ENCODE measurements around the gene NCOA3.
"Not testable (repeated sequence)": the region's sequence is repeated elsewhere in the genome, so short reads cannot be mapped to it uniquely, and the experiment has no call there.

The NCOA3 gene

DNA sequence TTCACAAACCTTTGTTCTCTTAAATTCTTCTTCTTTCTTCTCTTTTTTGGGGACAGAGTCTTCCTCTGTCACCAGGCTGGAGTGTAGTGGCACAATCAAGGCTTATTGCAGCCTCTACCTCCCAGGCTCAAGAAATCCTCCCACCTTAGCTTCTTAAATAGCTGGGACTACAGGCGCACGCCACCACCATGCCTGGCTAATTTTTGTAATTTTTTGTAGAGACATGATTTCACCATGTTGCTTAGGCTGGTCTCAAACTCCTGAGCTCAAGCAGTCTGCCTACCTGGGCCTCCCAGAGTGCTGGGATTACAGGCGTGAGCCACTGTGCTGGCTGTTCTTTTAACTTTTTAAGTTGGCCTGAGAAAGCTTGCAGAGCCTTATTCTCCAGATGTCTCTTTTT lies 48.0 kb downstream of the NCOA3 start:
- peaks cover 75% of the 10 kb centered on the region for H3K36me3 Mint-ChIP-seq (ENCODE audit: low read depth)
- H3K27ac Mint-ChIP-seq: peak overlapping the region; percentile 50
- H3K4me3 Mint-ChIP-seq: no peak overlapping the region
- DNase-seq: no peak
- H3K27me3 Mint-ChIP-seq: no peaks in the 10 kb centered on the region
- no peaks in the 10 kb centered on the region for H3K9me3 Mint-ChIP-seq
- H3K4me1 Mint-ChIP-seq (ENCODE audit: low read depth): peaks cover 56% of the 10 kb centered on the region

- Mint-ChIP-seq H3K27me3 (no peaks in the 10 kb centered on the region), H3K27ac (peak overlapping the region; percentile 16), H3K4me1 (ENCODE audit: low read depth) (peaks cover 53% of the 10 kb centered on the region), H3K9me3 (no peaks in the 10 kb centered on the region), H3K36me3 (ENCODE audit: low read depth) (peaks cover 73% of the 10 kb centered on the region), H3K4me3 (no peak overlapping the region)
- no peak for DNase-seq
Measured at GRCh38 chr20:47551222-47551621, 49.5 kb downstream of the NCOA3 start.

GRCh38 chr20:47551841-47552240 lies 50.2 kb downstream of the NCOA3 start:
- Mint-ChIP-seq H3K4me3 (no peak overlapping the region), H3K27ac (peak overlapping the region; percentile 47), H3K36me3 (ENCODE audit: low read depth) (peaks cover 72% of the 10 kb centered on the region), H3K9me3 (no peaks in the 10 kb centered on the region), H3K27me3 (no peaks in the 10 kb centered on the region), H3K4me1 (ENCODE audit: low read depth) (peaks cover 55% of the 10 kb centered on the region)
- DNase-seq: peak; percentile 20

DNA sequence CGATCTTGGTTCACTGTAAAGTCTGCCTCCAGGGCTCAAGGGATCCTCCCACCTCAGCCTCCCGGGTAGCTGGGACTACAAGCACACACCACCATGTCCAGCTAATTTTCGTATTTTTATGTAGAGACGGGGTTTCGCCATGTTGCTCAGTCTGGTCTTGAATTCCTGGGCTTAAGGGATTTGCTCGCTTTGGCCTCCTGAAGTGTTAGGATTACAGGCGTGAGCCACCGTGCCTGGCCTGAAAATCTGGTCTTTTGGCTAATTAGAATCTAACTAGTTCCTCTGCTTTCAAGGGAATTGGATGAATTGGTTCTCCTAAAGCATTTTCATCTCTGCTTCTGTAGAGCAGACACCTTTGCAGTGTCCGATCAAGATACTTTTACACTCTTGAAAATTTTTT lies 51.3 kb downstream of the NCOA3 start:
- H3K4me1 Mint-ChIP-seq (ENCODE audit: low read depth): peaks cover 60% of the 10 kb centered on the region
- no peak for DNase-seq
- no peaks in the 10 kb centered on the region for H3K27me3 Mint-ChIP-seq
- H3K4me3 Mint-ChIP-seq: no peak overlapping the region
- no peaks in the 10 kb centered on the region for H3K9me3 Mint-ChIP-seq
- peaks cover 72% of the 10 kb centered on the region for H3K36me3 Mint-ChIP-seq (ENCODE audit: low read depth)
- H3K27ac Mint-ChIP-seq: no peak overlapping the region

GRCh38 chr20:47553594-47554235 lies 52.0 kb downstream of the NCOA3 start:
- H3K27me3 Mint-ChIP-seq, DNase-seq, H3K4me3 Mint-ChIP-seq, H3K9me3 Mint-ChIP-seq, H3K27ac Mint-ChIP-seq: not testable (repeated sequence)
- peaks cover 72% of the 10 kb centered on the region for H3K36me3 Mint-ChIP-seq (ENCODE audit: low read depth)
- peaks cover 63% of the 10 kb centered on the region for H3K4me1 Mint-ChIP-seq (ENCODE audit: low read depth)

DNA sequence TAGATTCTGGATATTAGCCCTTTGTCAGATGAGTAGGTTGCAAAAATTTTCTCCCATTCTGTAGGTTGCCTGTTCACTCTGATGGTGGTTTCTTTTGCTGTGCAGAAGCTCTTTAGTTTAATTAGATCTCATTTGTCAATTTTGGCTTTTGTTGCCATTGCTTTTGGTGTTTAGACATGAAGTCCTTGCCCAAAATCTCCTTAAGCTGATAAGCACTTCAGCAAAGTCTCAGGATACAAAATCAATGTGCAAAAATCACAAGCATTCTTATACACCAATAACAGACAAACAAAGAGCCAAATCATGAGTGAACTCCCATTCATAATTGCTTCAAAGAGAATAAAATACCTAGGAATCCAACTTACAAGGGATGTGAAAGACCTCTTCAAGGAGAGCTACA lies 52.6 kb downstream of the NCOA3 start:
- H3K4me3 Mint-ChIP-seq, DNase-seq, H3K27me3 Mint-ChIP-seq, H3K27ac Mint-ChIP-seq, H3K9me3 Mint-ChIP-seq: not testable (repeated sequence)
- peaks cover 74% of the 10 kb centered on the region for H3K36me3 Mint-ChIP-seq (ENCODE audit: low read depth)
- H3K4me1 Mint-ChIP-seq (ENCODE audit: low read depth): peaks cover 66% of the 10 kb centered on the region

- Mint-ChIP-seq H3K27ac (no peak overlapping the region), H3K4me1 (ENCODE audit: low read depth) (peaks cover 63% of the 10 kb centered on the region), H3K4me3 (no peak overlapping the region), H3K9me3 (no peaks in the 10 kb centered on the region), H3K36me3 (ENCODE audit: low read depth) (peaks cover 65% of the 10 kb centered on the region), H3K27me3 (no peaks in the 10 kb centered on the region)
- no peak for DNase-seq
Measured at GRCh38 chr20:47557218-47557617, 55.5 kb downstream of the NCOA3 start.

- DNase-seq: no peak
- Mint-ChIP-seq H3K36me3 (ENCODE audit: low read depth) (peaks cover 62% of the 10 kb centered on the region), H3K9me3 (no peaks in the 10 kb centered on the region), H3K4me3 (no peak overlapping the region), H3K27me3 (no peaks in the 10 kb centered on the region), H3K27ac (no peak overlapping the region), H3K4me1 (ENCODE audit: low read depth) (peaks cover 62% of the 10 kb centered on the region)
Measured at GRCh38 chr20:47557791-47558190, 56.1 kb downstream of the NCOA3 start.

DNA sequence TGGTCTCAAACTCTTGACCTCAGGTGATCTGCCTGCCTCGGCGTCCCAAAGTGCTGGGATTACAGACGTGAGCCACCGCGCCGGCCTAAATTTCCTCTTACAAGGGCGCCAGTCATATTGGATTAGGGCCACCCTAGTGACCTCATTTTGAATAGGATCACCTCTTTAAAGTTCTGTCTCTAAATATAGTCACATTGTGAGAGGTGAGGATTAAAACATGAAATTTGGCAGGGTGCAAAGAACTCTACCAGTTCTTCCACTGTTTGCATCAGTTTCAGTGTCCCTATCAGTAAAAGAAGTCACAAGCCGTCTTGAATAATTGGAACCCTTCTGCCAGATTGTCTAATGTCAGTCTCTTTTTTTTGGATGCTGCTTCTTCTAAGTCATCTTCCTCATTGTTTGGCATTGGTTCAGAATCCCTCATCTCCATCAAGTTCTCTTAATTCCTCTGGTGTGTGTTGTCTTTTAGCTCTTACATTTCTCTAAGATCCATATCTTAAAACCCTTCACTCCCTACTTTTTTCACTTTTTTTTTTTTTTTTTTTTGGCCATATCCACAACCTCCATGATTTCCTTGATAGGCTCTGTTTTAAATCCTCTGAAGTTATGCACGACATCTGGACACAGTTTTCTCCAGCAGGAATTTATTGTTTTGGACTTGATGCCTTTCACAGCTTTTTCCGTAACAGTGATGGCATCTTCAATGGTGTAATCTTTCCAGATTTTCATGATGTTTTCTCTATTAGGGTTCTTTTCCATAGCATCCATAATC lies 56.8 kb downstream of the NCOA3 start:
- H3K9me3 Mint-ChIP-seq: no peaks in the 10 kb centered on the region
- DNase-seq: no peak
- peaks cover 62% of the 10 kb centered on the region for H3K36me3 Mint-ChIP-seq (ENCODE audit: low read depth)
- H3K27me3 Mint-ChIP-seq: no peaks in the 10 kb centered on the region
- no peak overlapping the region for H3K4me3 Mint-ChIP-seq
- H3K4me1 Mint-ChIP-seq (ENCODE audit: low read depth): peaks cover 69% of the 10 kb centered on the region
- peak overlapping the region; percentile 69 for H3K27ac Mint-ChIP-seq

DNA sequence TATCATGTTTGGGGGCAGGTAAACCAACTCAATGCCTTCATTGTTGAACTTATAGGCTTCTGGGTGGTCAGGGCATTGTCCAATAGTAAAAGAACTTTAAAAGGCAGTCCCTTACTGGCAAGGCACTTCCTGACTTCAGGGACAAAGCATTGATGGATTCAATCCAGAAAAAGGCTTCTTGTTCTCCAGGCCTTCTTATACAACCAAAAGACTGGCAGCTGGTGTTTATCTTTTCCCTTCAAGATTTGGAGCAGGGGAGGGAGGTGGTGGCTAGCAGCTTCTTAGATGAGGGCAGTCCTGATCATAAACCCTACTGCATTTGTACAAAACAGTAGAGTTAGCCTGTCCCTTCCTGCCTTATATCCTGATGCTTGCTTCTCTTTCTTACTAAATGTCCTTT lies 57.5 kb downstream of the NCOA3 start:
- no peaks in the 10 kb centered on the region for H3K9me3 Mint-ChIP-seq
- peaks cover 64% of the 10 kb centered on the region for H3K36me3 Mint-ChIP-seq (ENCODE audit: low read depth)
- peaks cover 73% of the 10 kb centered on the region for H3K4me1 Mint-ChIP-seq (ENCODE audit: low read depth)
- no peaks in the 10 kb centered on the region for H3K27me3 Mint-ChIP-seq
- H3K4me3 Mint-ChIP-seq: no peak overlapping the region
- no peak for DNase-seq
- peak overlapping the region; percentile 64 for H3K27ac Mint-ChIP-seq

- no peak overlapping the region for H3K4me3 Mint-ChIP-seq
- peaks cover 81% of the 10 kb centered on the region for H3K4me1 Mint-ChIP-seq (ENCODE audit: low read depth)
- H3K27ac Mint-ChIP-seq: peak overlapping the region; percentile 60
- no peak for DNase-seq
- H3K9me3 Mint-ChIP-seq: no peaks in the 10 kb centered on the region
- peaks cover 64% of the 10 kb centered on the region for H3K36me3 Mint-ChIP-seq (ENCODE audit: low read depth)
- no peaks in the 10 kb centered on the region for H3K27me3 Mint-ChIP-seq
Measured at GRCh38 chr20:47561180-47561579, 59.5 kb downstream of the NCOA3 start.

GRCh38 chr20:47561603-47562583 lies 60.2 kb downstream of the NCOA3 start:
- peak overlapping the region; percentile 60 for H3K27ac Mint-ChIP-seq
- no peaks in the 10 kb centered on the region for H3K9me3 Mint-ChIP-seq
- H3K27me3 Mint-ChIP-seq: no peaks in the 10 kb centered on the region
- H3K36me3 Mint-ChIP-seq (ENCODE audit: low read depth): peaks cover 64% of the 10 kb centered on the region
- no peak overlapping the region for H3K4me3 Mint-ChIP-seq
- no peak for DNase-seq
- H3K4me1 Mint-ChIP-seq (ENCODE audit: low read depth): peaks cover 80% of the 10 kb centered on the region

- H3K27me3 Mint-ChIP-seq: no peaks in the 10 kb centered on the region
- H3K4me3 Mint-ChIP-seq: no peak overlapping the region
- H3K36me3 Mint-ChIP-seq (ENCODE audit: low read depth): peaks cover 79% of the 10 kb centered on the region
- H3K27ac Mint-ChIP-seq: peak overlapping the region; percentile 57
- H3K4me1 Mint-ChIP-seq (ENCODE audit: low read depth): peaks cover 75% of the 10 kb centered on the region
- no peak for DNase-seq
- H3K9me3 Mint-ChIP-seq: no peaks in the 10 kb centered on the region
Measured at GRCh38 chr20:47566269-47566668, 64.6 kb downstream of the NCOA3 start.

- H3K4me1 Mint-ChIP-seq (ENCODE audit: low read depth): peaks cover 76% of the 10 kb centered on the region
- no peaks in the 10 kb centered on the region for H3K27me3 Mint-ChIP-seq
- peaks cover 85% of the 10 kb centered on the region for H3K36me3 Mint-ChIP-seq (ENCODE audit: low read depth)
- no peak for DNase-seq
- no peaks in the 10 kb centered on the region for H3K9me3 Mint-ChIP-seq
- H3K4me3 Mint-ChIP-seq: no peak overlapping the region
- H3K27ac Mint-ChIP-seq: peak overlapping the region; percentile 89
Measured at GRCh38 chr20:47568019-47568418, 66.3 kb downstream of the NCOA3 start.

Data from activated T-cell treated with anti-CD3 and anti-CD28 coated beads, Interleukin-2, amount 50 U/mL, for 24 hours (primary cell).